H1 (cell line): ENCODE measurements around the gene TAF10. TPM values are rescaled to one million over a fixed set of nuclear protein-coding genes. Genes with fewer than 3 reads are reported as not detected.

Source experiments
- CHD1 ChIP-seq: IDR thresholded peaks from 2 replicates; pipeline ENCODE4 v1.6.1; 2012; ENCODE audit warnings: low read depth, low read length, improper control_type of control experiment
- KDM4A ChIP-seq: IDR thresholded peaks from one replicate; pipeline ENCODE4 v1.7.1; 2012; ENCODE audit warnings: low read depth, mild to moderate bottlenecking, moderate library complexity, low read length, inconsistent platforms; ENCODE audit not compliant: severe bottlenecking
- NRF1 ChIP-seq: IDR thresholded peaks from 2 replicates; pipeline ENCODE4 v1.6.1; 2011; ENCODE audit warnings: mild to moderate bottlenecking, low read depth, low read length, improper control_type of control experiment
- RBBP5 ChIP-seq: IDR thresholded peaks from 2 replicates; pipeline ENCODE4 v1.7.1; 2012; ENCODE audit warnings: low read depth, mild to moderate bottlenecking, inconsistent platforms, low read length, moderate library complexity, borderline replicate concordance
- RXRA ChIP-seq: IDR thresholded peaks from 2 replicates; pipeline ENCODE4 v1.6.1; 2011; ENCODE audit warnings: low read depth, mild to moderate bottlenecking, low read length, moderate library complexity; ENCODE audit not compliant: insufficient read depth
- SIX5 ChIP-seq: IDR thresholded peaks from 2 replicates; pipeline ENCODE4 v1.6.1; 2011; ENCODE audit warnings: mild to moderate bottlenecking, low read depth, low read length
- SUZ12 ChIP-seq: fragments of 200-600 bp; sonication (generic); IDR thresholded peaks from 2 replicates; pipeline ENCODE4 v1.6.1; 2012; ENCODE audit warnings: mild to moderate bottlenecking, inconsistent platforms, low read length, moderate library complexity, mixed read lengths
- polyA plus RNA-seq, 7 experiments: library from polyadenylated mRNA; depleted of rRNA in 3 of 7; stranded (reverse) in 5 of 7; unstranded in 2 of 7; fragments of >200 nt in 5 of 7; fragments of 200-250 nt in 2 of 7; gene quantifications; 1 replicate in 5 of 7; 2 replicates in 1 of 7; 4 replicates in 1 of 7; pipeline versions ENCODE4 v1.2.1 to v1.2.3, GENCODE V29; 2011 to 2013; ENCODE audit warnings: missing spikeins in 2 of 7, mixed read lengths in 2 of 7
- total RNA-seq: library from RNA; stranded (reverse); fragmentation: NEBNext Ultra II Directional; extraction: Animal tissue kit (Norgen Biotek cat#: 25700); gene quantifications from 2 replicates; pipeline ENCODE4 v1.2.1, GENCODE V29; 2021

Gene TAF10
- total and polyA plus RNA-seq, 2 of the 8 experiments (the other 6 are each of a cell fraction or from before 2014, with no cell fraction given) = 128 to 213 TPM

- TF ChIP-seq RBBP5 = no peak
- TF ChIP-seq CHD1 = no peak
- no peak for TF ChIP-seq SIX5
- TF ChIP-seq NRF1 = no peak
- no peak for TF ChIP-seq RXRA
- no peak for TF ChIP-seq SUZ12
- no peak for TF ChIP-seq KDM4A
These were observed 32.3 kb downstream of the TAF10 start (continued) for GRCh38 chr11:6579681-6580080.
